ENCODE results near the gene CYP2A7.
"Not testable (repeated sequence)": the region's sequence is repeated elsewhere in the genome, so short reads cannot be mapped to it uniquely, and the experiment has no call there.

Gene CYP2A7

GRCh38 chr19:40867701-40868100 lies 14.3 kb downstream of the CYP2A7 start:
- no peak overlapping the region for H3K4me3 ChIP-seq (ENCODE audit: low read depth, low read length)
- DNase-seq (ENCODE audit: low read depth), result no peak
- TF ChIP-seq, protein P1, sequence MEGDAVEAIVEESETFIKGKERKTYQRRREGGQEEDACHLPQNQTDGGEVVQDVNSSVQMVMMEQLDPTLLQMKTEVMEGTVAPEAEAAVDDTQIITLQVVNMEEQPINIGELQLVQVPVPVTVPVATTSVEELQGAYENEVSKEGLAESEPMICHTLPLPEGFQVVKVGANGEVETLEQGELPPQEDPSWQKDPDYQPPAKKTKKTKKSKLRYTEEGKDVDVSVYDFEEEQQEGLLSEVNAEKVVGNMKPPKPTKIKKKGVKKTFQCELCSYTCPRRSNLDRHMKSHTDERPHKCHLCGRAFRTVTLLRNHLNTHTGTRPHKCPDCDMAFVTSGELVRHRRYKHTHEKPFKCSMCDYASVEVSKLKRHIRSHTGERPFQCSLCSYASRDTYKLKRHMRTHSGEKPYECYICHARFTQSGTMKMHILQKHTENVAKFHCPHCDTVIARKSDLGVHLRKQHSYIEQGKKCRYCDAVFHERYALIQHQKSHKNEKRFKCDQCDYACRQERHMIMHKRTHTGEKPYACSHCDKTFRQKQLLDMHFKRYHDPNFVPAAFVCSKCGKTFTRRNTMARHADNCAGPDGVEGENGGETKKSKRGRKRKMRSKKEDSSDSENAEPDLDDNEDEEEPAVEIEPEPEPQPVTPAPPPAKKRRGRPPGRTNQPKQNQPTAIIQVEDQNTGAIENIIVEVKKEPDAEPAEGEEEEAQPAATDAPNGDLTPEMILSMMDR (conservative IDR thresholded peaks at IDR 0.05; ENCODE audit: low read depth, low read length), result no peak

GRCh38 chr19:40864739-40865496 lies 17.1 kb downstream of the CYP2A7 start:
- H3K4me3 ChIP-seq (ENCODE audit: low read depth, low read length); DNase-seq (ENCODE audit: low read depth): not testable (repeated sequence)

GRCh38 chr19:40862785-40863184 lies 19.2 kb downstream of the CYP2A7 start:
- DNase-seq (ENCODE audit: low read depth), result peak; percentile 14
- H3K4me3 ChIP-seq (ENCODE audit: low read depth, low read length), result no peak overlapping the region
- TF ChIP-seq, protein P1 (conservative IDR thresholded peaks at IDR 0.05; ENCODE audit: low read depth, low read length), result no peak

DNA sequence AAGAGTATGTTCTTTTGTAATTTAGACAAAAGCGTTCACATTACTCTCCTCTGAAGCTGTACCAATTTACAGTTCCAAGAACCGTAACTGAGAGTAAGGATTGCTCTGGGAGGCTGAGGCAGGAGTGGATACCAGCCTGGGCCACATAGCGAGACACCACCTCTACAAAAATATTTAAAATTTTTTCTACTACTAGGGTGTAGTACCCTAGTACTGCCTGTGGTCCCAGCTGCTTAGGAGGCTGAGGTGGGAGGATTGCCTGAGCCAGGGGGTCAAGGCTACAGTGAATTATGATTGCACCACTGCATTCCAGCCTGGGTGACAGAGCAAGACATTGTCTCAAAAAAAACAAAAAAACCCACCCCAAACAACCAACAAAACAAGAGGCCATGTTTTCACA lies 19.7 kb downstream of the CYP2A7 start:
- H3K4me3 ChIP-seq (ENCODE audit: low read depth, low read length), result no peak overlapping the region
- DNase-seq (ENCODE audit: low read depth), result no peak
- TF ChIP-seq, protein P1 (conservative IDR thresholded peaks at IDR 0.05; ENCODE audit: low read depth, low read length), result no peak

DNA sequence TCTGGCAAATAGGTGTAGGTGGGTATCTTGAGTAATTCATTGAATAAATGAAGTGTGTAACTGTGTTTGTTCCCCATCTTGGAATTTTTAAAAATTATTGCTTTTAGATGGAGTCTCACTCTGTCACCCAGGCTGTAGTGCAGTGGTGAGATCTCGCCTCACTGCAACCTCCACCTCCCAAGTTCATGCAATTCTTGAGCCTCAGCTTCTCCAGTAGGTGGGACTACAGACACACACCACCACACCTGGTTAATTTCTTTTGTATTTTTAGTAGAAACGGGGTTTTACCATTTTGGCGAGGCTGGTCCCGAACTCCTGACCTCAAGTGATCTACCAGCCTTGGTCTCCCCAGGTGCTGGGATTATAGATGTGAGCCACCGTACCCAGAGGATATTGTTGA lies 23.9 kb downstream of the CYP2A7 start:
- TF ChIP-seq, protein P1 (conservative IDR thresholded peaks at IDR 0.05; ENCODE audit: low read depth, low read length), result no peak
- no peak overlapping the region for H3K4me3 ChIP-seq (ENCODE audit: low read depth, low read length)
- DNase-seq (ENCODE audit: low read depth), result no peak

- H3K4me3 ChIP-seq (ENCODE audit: low read depth, low read length); DNase-seq (ENCODE audit: low read depth): not testable (repeated sequence)
Measured at GRCh38 chr19:40852467-40853152, 29.4 kb downstream of the CYP2A7 start.

DNA sequence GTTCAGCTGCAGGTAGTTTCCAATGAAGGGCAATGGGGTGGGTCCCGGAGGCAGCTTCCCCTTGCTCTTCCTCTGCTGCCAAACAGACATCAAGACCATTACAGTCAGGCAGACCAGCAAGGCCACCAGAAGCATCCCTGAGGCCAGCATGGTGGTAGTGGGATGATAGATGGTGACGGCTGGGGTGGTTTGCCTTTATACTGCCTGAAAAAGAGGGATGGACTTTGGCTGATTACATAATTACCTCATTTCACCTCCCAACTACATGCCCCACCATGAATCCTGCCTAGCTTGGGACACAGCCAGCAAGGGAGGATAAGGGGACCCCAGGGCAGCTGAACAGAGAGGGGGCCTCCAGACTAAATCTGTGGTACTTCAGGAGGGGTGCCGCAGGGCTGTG lies 31.8 kb downstream of the CYP2A7 start, which contains the start of gene CYP2A6:
Gene CYP2A6, minus strand, starts transcription at position 171 of the 400 bp plus-strand sequence. Its CDS starts 21 bp downstream, at position 150.
- H3K4me3 ChIP-seq (ENCODE audit: low read depth, low read length); DNase-seq (ENCODE audit: low read depth): not testable (repeated sequence)

GRCh38 chr19:40846722-40847121 lies 35.3 kb downstream of the CYP2A7 start:
- not testable (repeated sequence) for DNase-seq (ENCODE audit: low read depth); H3K4me3 ChIP-seq (ENCODE audit: low read depth, low read length)

GRCh38 chr19:40843653-40844052 lies 38.4 kb downstream of the CYP2A7 start:
- not testable (repeated sequence) for H3K4me3 ChIP-seq (ENCODE audit: low read depth, low read length); DNase-seq (ENCODE audit: low read depth)

GRCh38 chr19:40842997-40843652 lies 38.9 kb downstream of the CYP2A7 start:
- not testable (repeated sequence) for DNase-seq (ENCODE audit: low read depth); H3K4me3 ChIP-seq (ENCODE audit: low read depth, low read length)

DNA sequence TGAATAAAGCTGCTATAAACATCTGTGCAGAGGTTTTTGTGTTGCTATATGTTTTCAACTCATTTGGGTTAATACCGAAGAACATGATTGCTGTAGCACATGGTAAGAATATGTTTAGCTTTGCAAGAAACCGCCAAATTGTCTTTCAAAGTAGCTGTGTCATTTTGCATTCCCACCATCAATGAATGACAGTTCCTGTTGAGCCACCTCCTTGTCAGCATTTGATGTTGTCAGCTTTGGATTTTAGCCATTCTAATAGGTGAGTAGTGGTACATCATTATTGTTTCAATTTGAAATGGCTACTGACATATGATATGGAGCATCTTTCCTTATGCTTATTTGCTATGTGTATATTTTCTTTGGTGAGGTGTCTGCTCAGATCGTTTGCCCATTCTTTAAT lies 40.0 kb downstream of the CYP2A7 start:
- not testable (repeated sequence) for DNase-seq (ENCODE audit: low read depth); H3K4me3 ChIP-seq (ENCODE audit: low read depth, low read length)

DNA sequence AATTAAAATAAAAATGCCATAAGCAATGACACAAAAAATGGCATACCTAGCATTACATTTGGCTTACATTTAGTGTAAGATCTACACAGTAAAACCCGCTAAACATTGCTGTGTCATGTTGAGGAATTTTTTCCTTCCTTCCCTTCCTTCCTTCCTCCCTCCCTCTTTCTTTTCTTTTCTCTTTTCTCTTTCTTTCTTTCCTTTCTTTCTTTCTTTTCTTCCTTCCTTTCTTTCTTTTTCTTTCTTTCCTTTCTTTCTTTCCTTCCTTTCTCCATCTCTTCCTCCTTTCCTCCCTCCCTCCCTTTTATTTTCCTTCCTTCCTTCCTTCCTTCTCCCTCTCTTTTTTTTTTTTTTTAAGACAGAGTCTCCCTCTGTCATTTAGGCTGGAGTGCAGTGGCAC lies 43.6 kb downstream of the CYP2A7 start:
- not testable (repeated sequence) for DNase-seq (ENCODE audit: low read depth); H3K4me3 ChIP-seq (ENCODE audit: low read depth, low read length)
